ENCODE results near the gene VPS13D.
"Not testable (repeated sequence)": the region's sequence is repeated elsewhere in the genome, so short reads cannot be mapped to it uniquely, and the experiment has no call there.

Gene VPS13D

GRCh38 chr1:12296623-12297022 is 66.8 kb downstream of the VPS13D start:
- no peak for DNase-seq

GRCh38 chr1:12300706-12301105 is 70.9 kb downstream of the VPS13D start:
- no peak for DNase-seq

- DNase-seq, result no peak
Measured at GRCh38 chr1:12301518-12302237, 71.8 kb downstream of the VPS13D start.

GRCh38 chr1:12302798-12303447 is 73.1 kb downstream of the VPS13D start:
- DNase-seq, result no peak

- DNase-seq, result no peak
Measured at GRCh38 chr1:12305377-12305776, 75.5 kb downstream of the VPS13D start.

- DNase-seq, result no peak
Measured at GRCh38 chr1:12309783-12310742, 80.2 kb downstream of the VPS13D start.

GRCh38 chr1:12314333-12314903 is 84.6 kb downstream of the VPS13D start:
- DNase-seq, result no peak

GRCh38 chr1:12315146-12315545 is 85.3 kb downstream of the VPS13D start:
- no peak for DNase-seq

- no peak for DNase-seq
Measured at GRCh38 chr1:12316331-12316730, 86.5 kb downstream of the VPS13D start.

GRCh38 chr1:12320486-12320885 is 90.7 kb downstream of the VPS13D start:
- DNase-seq, result no peak

- no peak for DNase-seq
Measured at GRCh38 chr1:12324423-12324822, 94.6 kb downstream of the VPS13D start.

- not testable (repeated sequence) for DNase-seq
Measured at GRCh38 chr1:12324973-12325372, 95.1 kb downstream of the VPS13D start.

GRCh38 chr1:12326986-12327385 is 97.2 kb downstream of the VPS13D start:
- DNase-seq, result no peak

GRCh38 chr1:12327566-12327965 is 97.7 kb downstream of the VPS13D start:
- no peak for DNase-seq

GRCh38 chr1:12333036-12333785 is 103.4 kb downstream of the VPS13D start:
- no peak for DNase-seq

GRCh38 chr1:12335815-12336214 is 106.0 kb downstream of the VPS13D start:
- no peak for DNase-seq

GRCh38 chr1:12336413-12336812 is 106.6 kb downstream of the VPS13D start:
- no peak for DNase-seq

GRCh38 chr1:12338017-12338416 is 108.2 kb downstream of the VPS13D start:
- DNase-seq, result no peak

- no peak for DNase-seq
Measured at GRCh38 chr1:12338823-12339222, 109.0 kb downstream of the VPS13D start.

- no peak for DNase-seq
Measured at GRCh38 chr1:12339396-12339795, 109.6 kb downstream of the VPS13D start.

- no peak for DNase-seq
Measured at GRCh38 chr1:12339811-12340543, 110.1 kb downstream of the VPS13D start.

- no peak for DNase-seq
Measured at GRCh38 chr1:12340544-12340930, 110.7 kb downstream of the VPS13D start.

Data from activated CD4-positive, alpha-beta T cell treated with anti-CD3 and anti-CD28 coated beads, Interleukin-2, amount 50 U/mL, for 4 hours (primary cell).